HL-60 (cell line): ENCODE data around the gene NCF4.

Experiments
- DNase-seq, 2 experiments: peaks; one replicate each; pipeline ENCODE4 v3.0.0-alpha.2; 2010 to 2020; ENCODE audit warnings: low read depth in 1 of 2, low spot score in 1 of 2
- H3K27ac ChIP-seq: fragments of 250-450 bp; sonication (Bioruptor Pico); replicated peaks from 2 replicates; pipeline ENCODE4 v1.5.1; 2020; ENCODE audit warnings: mild to moderate bottlenecking, moderate library complexity
- H3K27me3 ChIP-seq: fragments of 250-450 bp; sonication (Bioruptor Pico); 2 replicates; pipeline ENCODE4 v1.5.1; 2021; ENCODE audit warnings: mild to moderate bottlenecking, moderate library complexity; ENCODE audit not compliant: insufficient read depth, poor library complexity, severe bottlenecking
- H3K4me3 ChIP-seq: replicated peaks from 2 replicates; pipeline ENCODE4 v1.5.1; 2011; ENCODE audit warnings: mild to moderate bottlenecking, control low read depth, low read length; ENCODE audit not compliant: insufficient read depth
- CTCF ChIP-seq: IDR thresholded peaks from one replicate; pipeline ENCODE4 v1.5.1; 2011; ENCODE audit warnings: low read length, control low read depth, inconsistent platforms; ENCODE audit not compliant: insufficient read depth
- GABPA ChIP-seq: IDR thresholded peaks from 2 replicates; pipeline ENCODE4 v1.6.1; 2012; ENCODE audit warnings: low read depth
- POLR2AphosphoS5 ChIP-seq: IDR thresholded peaks from 2 replicates; pipeline ENCODE4 v1.6.1; 2012; ENCODE audit warnings: low read depth
- REST ChIP-seq: IDR thresholded peaks from 2 replicates; pipeline ENCODE4 v1.6.1; 2012; ENCODE audit warnings: low read depth; ENCODE audit not compliant: insufficient replicate concordance
- SPI1 ChIP-seq: IDR thresholded peaks from 2 replicates; pipeline ENCODE4 v1.6.1; 2012; ENCODE audit warnings: low read depth, mild to moderate bottlenecking, borderline replicate concordance

Gene NCF4

GRCh38 chr22:36840106-36840505 is 20.7 kb upstream of the NCF4 start:
- Histone ChIP-seq H3K4me3 (no peak overlapping the region), H3K27ac (no peak overlapping the region), H3K27me3 (no peaks in the 10 kb centered on the region)
- no peak for DNase-seq
- TF ChIP-seq CTCF (no peak), SPI1 (no peak), POLR2AphosphoS5 (no peak)

GRCh38 chr22:36846271-36846670 is 14.5 kb upstream of the NCF4 start:
- H3K27me3 ChIP-seq, result no peaks in the 10 kb centered on the region
- TF ChIP-seq CTCF, result no peak
- no peak for TF ChIP-seq POLR2AphosphoS5
- TF ChIP-seq SPI1, result no peak
- no peak for TF ChIP-seq REST
- no peak for TF ChIP-seq GABPA
- DNase-seq, result no peak
- H3K4me3 ChIP-seq, result no peak overlapping the region
- no peak overlapping the region for H3K27ac ChIP-seq

GRCh38 chr22:36846949-36847348 is 13.9 kb upstream of the NCF4 start:
- no peak overlapping the region for H3K4me3 ChIP-seq
- H3K27me3 ChIP-seq, result no peaks in the 10 kb centered on the region
- no peak for DNase-seq
- H3K27ac ChIP-seq, result no peak overlapping the region
- no peak for TF ChIP-seq SPI1
- no peak for TF ChIP-seq CTCF
- TF ChIP-seq GABPA, result no peak
- TF ChIP-seq POLR2AphosphoS5, result no peak
- TF ChIP-seq REST, result no peak

- no peak for DNase-seq
- Histone ChIP-seq H3K27ac (no peak overlapping the region), H3K4me3 (no peak overlapping the region), H3K27me3 (no peaks in the 10 kb centered on the region)
- TF ChIP-seq REST (no peak), GABPA (no peak)
These were observed 10.8 kb upstream of the NCF4 start for GRCh38 chr22:36850056-36850455.
